OCI-LY1 (cell line): ENCODE data around the gene NUDT4.
"Not testable (repeated sequence)": the region's sequence is repeated elsewhere in the genome, so short reads cannot be mapped to it uniquely, and the experiment has no call there.

Source experiments
- H2AFZ ChIP-seq: fragments of 200-600 bp; sonication (generic), shearing (Covaris generic); 2 replicates; pipeline ENCODE4 v1.6.0; 2014; ENCODE audit warnings: antibody characterized with exemption, mild to moderate bottlenecking, low read length
- H3F3A ChIP-seq: fragments of 200-600 bp; sonication (generic), shearing (Covaris generic); 2 replicates; pipeline ENCODE4 v1.6.0; 2014; ENCODE audit warnings: mild to moderate bottlenecking, antibody characterized with exemption, low read length, moderate library complexity; ENCODE audit not compliant: insufficient read depth
- H3K27ac ChIP-seq: fragments of 200-600 bp; sonication (generic); 2 replicates; pipeline ENCODE4 v1.5.1; 2014; ENCODE audit warnings: low read length, mixed run types, mild to moderate bottlenecking, low read depth; ENCODE audit not compliant: poor library complexity, severe bottlenecking
- H3K27me3 ChIP-seq: fragments of 200-600 bp; sonication (generic); 2 replicates; pipeline ENCODE4 v1.6.0; 2014; ENCODE audit warnings: antibody characterized with exemption, mild to moderate bottlenecking, low read length, moderate library complexity; ENCODE audit not compliant: insufficient read depth
- H3K36me3 ChIP-seq: fragments of 200-600 bp; sonication (generic); 2 replicates; pipeline ENCODE4 v1.6.1; 2014; ENCODE audit warnings: mild to moderate bottlenecking, antibody characterized with exemption, low read length, moderate library complexity, mixed read lengths; ENCODE audit not compliant: insufficient read depth
- H3K4me1 ChIP-seq: fragments of 200-600 bp; sonication (generic); 2 replicates; pipeline ENCODE4 v1.5.1; 2014; ENCODE audit warnings: mild to moderate bottlenecking, low read length, moderate library complexity; ENCODE audit not compliant: insufficient read depth, severe bottlenecking
- H3K4me2 ChIP-seq: fragments of 200-600 bp; sonication (generic), shearing (Covaris generic); 2 replicates; pipeline ENCODE4 v1.6.1; 2014; ENCODE audit warnings: low read length
- H3K4me3 ChIP-seq: fragments of 200-600 bp; sonication (generic); 2 replicates; pipeline ENCODE4 v1.5.1; 2014; ENCODE audit warnings: low read length, low read depth, mild to moderate bottlenecking, mixed read lengths; ENCODE audit not compliant: poor library complexity, severe bottlenecking
- H3K79me2 ChIP-seq: fragments of 200-600 bp; shearing (Covaris generic); 2 replicates; pipeline ENCODE4 v1.6.1; 2016; ENCODE audit warnings: mixed run types, low read length, mixed read lengths; ENCODE audit not compliant: insufficient read depth
- H3K9ac ChIP-seq: fragments of 200-600 bp; sonication (generic), shearing (Covaris generic); 2 replicates; pipeline ENCODE4 v1.6.1; 2014; ENCODE audit warnings: mild to moderate bottlenecking, low read length, mixed read lengths
- H3K9me2 ChIP-seq: fragments of 200-600 bp; sonication (generic), shearing (Covaris generic); 2 replicates; pipeline ENCODE4 v1.6.1; 2014; ENCODE audit warnings: low read depth, mild to moderate bottlenecking, low read length, mixed read lengths
- H3K9me3 ChIP-seq: fragments of 200-600 bp; shearing (Covaris generic); 2 replicates; pipeline ENCODE4 v1.6.1; 2014; ENCODE audit warnings: low read length, mixed read lengths
- H4K20me1 ChIP-seq: fragments of 200-600 bp; sonication (generic), shearing (Covaris generic); 2 replicates; pipeline ENCODE4 v1.6.0; 2016; ENCODE audit warnings: mild to moderate bottlenecking, low read length; ENCODE audit not compliant: insufficient read depth
- EZH2 ChIP-seq: fragments of 200-600 bp; sonication (generic), shearing (Covaris generic); IDR thresholded peaks from 2 replicates; pipeline ENCODE4 v1.8.0; 2017; ENCODE audit warnings: borderline replicate concordance, mixed run types, mild to moderate bottlenecking, antibody characterized with exemption, low read length, moderate library complexity, mixed read lengths
- TF ChIP-seq, protein P1 (sequence below): fragments of 200-600 bp; sonication (generic), shearing (Covaris generic); IDR thresholded peaks from 2 replicates; pipeline ENCODE4 v1.5.1; 2017; ENCODE audit warnings: mild to moderate bottlenecking, antibody characterized with exemption, low read length, moderate library complexity, mixed read lengths

Gene NUDT4

GRCh38 chr12:93429852-93430251, 52.1 kb downstream of the NUDT4 start:
- Histone ChIP-seq H3K9me3 (no peaks in the 10 kb centered on the region), H4K20me1 (peaks cover 12% of the 10 kb centered on the region), H3K79me2 (peaks cover 95% of the 10 kb centered on the region), H3K4me2 (no peak overlapping the region), H3K4me3 (no peak overlapping the region), H3K9me2 (no peaks in the 10 kb centered on the region), H3K27ac (no peak overlapping the region), H3K36me3 (0 out of 2 replicates have a peak, but pooled peaks cover 3% of the 10 kb centered on the region), H3K9ac (no peak overlapping the region), H3F3A (no peaks in the 10 kb centered on the region), H3K27me3 (no peaks in the 10 kb centered on the region), H2AFZ (no peak overlapping the region), H3K4me1 (peaks cover 34% of the 10 kb centered on the region)
- TF ChIP-seq, protein P1, sequence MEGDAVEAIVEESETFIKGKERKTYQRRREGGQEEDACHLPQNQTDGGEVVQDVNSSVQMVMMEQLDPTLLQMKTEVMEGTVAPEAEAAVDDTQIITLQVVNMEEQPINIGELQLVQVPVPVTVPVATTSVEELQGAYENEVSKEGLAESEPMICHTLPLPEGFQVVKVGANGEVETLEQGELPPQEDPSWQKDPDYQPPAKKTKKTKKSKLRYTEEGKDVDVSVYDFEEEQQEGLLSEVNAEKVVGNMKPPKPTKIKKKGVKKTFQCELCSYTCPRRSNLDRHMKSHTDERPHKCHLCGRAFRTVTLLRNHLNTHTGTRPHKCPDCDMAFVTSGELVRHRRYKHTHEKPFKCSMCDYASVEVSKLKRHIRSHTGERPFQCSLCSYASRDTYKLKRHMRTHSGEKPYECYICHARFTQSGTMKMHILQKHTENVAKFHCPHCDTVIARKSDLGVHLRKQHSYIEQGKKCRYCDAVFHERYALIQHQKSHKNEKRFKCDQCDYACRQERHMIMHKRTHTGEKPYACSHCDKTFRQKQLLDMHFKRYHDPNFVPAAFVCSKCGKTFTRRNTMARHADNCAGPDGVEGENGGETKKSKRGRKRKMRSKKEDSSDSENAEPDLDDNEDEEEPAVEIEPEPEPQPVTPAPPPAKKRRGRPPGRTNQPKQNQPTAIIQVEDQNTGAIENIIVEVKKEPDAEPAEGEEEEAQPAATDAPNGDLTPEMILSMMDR = no peak
- TF ChIP-seq EZH2 = no peak

DNA sequence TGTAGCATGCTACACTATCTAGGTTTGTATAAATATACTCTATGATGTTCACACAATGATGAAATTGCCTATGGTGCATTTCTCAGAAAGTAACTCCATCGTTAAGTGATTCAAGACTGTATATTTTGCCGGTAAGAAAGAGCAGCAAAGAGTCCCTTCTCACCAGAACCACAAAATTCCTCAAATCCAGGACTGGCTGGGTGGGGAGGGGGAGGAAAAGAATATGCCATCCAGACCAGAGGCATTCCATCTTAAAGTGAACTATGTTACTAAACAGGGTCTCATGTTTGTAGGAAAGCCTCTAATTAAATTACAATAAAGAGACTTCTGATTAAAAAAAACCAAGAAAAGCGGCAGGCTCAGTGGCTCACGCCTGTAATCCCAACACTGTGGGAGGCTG, 52.6 kb downstream of the NUDT4 start:
- H3K4me3 ChIP-seq = no peak overlapping the region
- H3K36me3 ChIP-seq = 0 out of 2 replicates have a peak, but pooled peaks cover 3% of the 10 kb centered on the region
- no peaks in the 10 kb centered on the region for H3K27me3 ChIP-seq
- H3K4me1 ChIP-seq = peaks cover 34% of the 10 kb centered on the region
- H3K79me2 ChIP-seq = peaks cover 95% of the 10 kb centered on the region
- H2AFZ ChIP-seq = no peak overlapping the region
- no peak overlapping the region for H3K27ac ChIP-seq
- no peak overlapping the region for H3K9ac ChIP-seq
- H3K9me2 ChIP-seq = no peaks in the 10 kb centered on the region
- no peaks in the 10 kb centered on the region for H3K9me3 ChIP-seq
- H3F3A ChIP-seq = no peaks in the 10 kb centered on the region
- H3K4me2 ChIP-seq = no peak overlapping the region
- H4K20me1 ChIP-seq = peaks cover 12% of the 10 kb centered on the region
- TF ChIP-seq, protein P1 = no peak
- TF ChIP-seq EZH2 = no peak

- H3K27me3 ChIP-seq, H3F3A ChIP-seq, H2AFZ ChIP-seq, H3K9ac ChIP-seq, H3K36me3 ChIP-seq, H3K27ac ChIP-seq, H3K9me2 ChIP-seq, H3K9me3 ChIP-seq, H3K4me2 ChIP-seq, H3K4me3 ChIP-seq: not testable (repeated sequence)
- Histone ChIP-seq H4K20me1 (peaks cover 12% of the 10 kb centered on the region; the same call in 1 of the 2 replicates), H3K79me2 (peaks cover 95% of the 10 kb centered on the region), H3K4me1 (peaks cover 31% of the 10 kb centered on the region)
Measured at GRCh38 chr12:93432031-93432430, 54.3 kb downstream of the NUDT4 start.

DNA sequence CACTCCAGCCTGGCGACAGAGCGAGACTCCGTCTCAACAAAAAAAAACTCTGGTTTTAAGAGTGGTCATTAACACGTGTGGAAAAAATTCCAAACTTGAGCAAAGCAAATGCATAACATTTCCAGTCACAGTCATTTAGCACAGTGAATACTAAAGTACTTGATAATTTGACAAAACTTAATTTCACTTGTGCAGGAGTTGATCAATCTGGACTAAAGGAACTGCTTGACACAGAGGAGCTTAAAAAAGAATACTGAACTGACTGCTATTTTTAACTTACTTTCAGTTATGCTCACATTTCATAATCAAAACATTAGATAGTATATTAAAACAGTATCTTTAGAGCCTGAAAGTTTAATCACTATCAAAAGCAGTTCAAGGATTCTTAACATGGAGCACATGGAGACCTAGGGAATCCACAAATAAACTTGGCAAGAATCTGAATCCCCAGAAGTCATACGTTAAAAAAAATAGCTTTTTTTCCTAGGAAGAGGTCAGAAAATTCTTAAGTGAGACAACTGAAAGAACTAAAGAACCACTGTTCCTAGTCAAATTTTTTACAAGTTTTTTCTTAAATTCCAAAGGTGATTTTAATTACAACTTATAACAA, 56.6 kb downstream of the NUDT4 start:
- Histone ChIP-seq H3K27ac (no peak overlapping the region), H3K27me3 (no peaks in the 10 kb centered on the region), H3K4me1 (peaks cover 43% of the 10 kb centered on the region), H2AFZ (no peak overlapping the region), H3K4me2 (no peak overlapping the region), H3K79me2 (peaks cover 95% of the 10 kb centered on the region), H3K4me3 (no peak overlapping the region), H3K36me3 (no peaks in the 10 kb centered on the region), H4K20me1 (peaks cover 5% of the 10 kb centered on the region; the same call in 1 of the 2 replicates), H3K9me3 (no peaks in the 10 kb centered on the region), H3K9ac (no peak overlapping the region), H3K9me2 (no peaks in the 10 kb centered on the region), H3F3A (no peaks in the 10 kb centered on the region)
- no peak for TF ChIP-seq EZH2
- TF ChIP-seq, protein P1 = no peak
